Measurements from ENCODE around the gene RANGAP1. TPM values are rescaled to one million over a fixed set of nuclear protein-coding genes. Genes with fewer than 3 reads are reported as not detected.

RANGAP1 gene
- total RNA-seq, 2 experiments from 2014 or later: 150 to 151 TPM

DNA sequence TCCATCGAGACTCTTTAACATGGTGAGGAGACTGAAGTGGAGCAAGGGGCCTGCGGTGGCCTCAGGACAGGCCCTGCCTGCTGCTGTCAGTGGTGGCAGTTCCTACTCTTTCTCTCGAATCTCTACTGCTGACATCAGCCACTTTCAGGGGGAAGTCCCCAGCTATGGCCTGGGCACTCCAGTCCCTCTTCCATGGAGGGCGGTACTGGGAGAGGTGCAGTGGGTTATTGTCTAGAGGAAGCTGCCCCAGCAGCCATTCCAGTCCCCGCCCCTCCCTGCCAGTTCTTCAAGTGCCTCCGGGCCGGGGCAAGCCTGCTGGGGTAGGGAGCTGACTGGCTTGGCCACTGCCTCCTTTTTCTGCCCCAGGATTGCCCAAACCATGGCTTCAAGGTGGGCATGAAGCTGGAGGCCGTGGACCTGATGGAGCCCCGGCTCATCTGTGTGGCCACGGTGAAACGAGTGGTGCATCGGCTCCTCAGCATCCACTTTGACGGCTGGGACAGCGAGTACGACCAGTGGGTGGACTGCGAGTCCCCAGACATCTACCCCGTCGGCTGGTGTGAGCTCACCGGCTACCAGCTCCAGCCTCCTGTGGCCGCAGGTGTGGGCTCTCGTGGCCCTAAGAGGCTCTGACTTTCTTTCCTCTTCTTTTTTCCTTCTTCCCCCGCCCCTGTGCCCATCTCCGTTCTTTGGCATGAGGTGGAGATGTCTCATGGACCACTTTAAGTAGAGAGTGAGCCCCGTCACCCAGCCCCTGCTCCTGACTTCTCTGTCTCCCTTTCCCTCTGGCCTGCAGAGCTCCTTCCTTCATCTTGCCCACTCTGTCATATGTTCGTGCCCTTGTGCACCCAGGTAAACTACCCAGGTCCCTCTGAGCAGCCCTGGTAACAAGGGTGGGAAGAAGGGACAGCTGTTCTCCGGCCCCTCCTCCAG lies 59.0 kb downstream of the RANGAP1 start:
- Mint-ChIP-seq H3K27ac (no peak overlapping the region), H3K27me3 (no peaks in the 10 kb centered on the region), H3K9me3 (no peaks in the 10 kb centered on the region), H3K4me1 (ENCODE audit: low read depth) (no peaks in the 10 kb centered on the region), H3K4me3 (no peak overlapping the region), H3K36me3 (ENCODE audit: low read depth) (peaks cover 28% of the 10 kb centered on the region)
- ATAC-seq: no peak
- TF ChIP-seq, protein P1, sequence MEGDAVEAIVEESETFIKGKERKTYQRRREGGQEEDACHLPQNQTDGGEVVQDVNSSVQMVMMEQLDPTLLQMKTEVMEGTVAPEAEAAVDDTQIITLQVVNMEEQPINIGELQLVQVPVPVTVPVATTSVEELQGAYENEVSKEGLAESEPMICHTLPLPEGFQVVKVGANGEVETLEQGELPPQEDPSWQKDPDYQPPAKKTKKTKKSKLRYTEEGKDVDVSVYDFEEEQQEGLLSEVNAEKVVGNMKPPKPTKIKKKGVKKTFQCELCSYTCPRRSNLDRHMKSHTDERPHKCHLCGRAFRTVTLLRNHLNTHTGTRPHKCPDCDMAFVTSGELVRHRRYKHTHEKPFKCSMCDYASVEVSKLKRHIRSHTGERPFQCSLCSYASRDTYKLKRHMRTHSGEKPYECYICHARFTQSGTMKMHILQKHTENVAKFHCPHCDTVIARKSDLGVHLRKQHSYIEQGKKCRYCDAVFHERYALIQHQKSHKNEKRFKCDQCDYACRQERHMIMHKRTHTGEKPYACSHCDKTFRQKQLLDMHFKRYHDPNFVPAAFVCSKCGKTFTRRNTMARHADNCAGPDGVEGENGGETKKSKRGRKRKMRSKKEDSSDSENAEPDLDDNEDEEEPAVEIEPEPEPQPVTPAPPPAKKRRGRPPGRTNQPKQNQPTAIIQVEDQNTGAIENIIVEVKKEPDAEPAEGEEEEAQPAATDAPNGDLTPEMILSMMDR (IDR thresholded peaks at IDR 0.05): no peak
- ChIA-PET POLR2A (interaction anchor here (0.6 to 1.2 kb wide), 2 partner anchors 10 to 13 kb away, joined by 3 to 4 read pairs; no protein-coding TSS in a partner anchor), CTCF (interaction anchor here (4.0 kb wide), 1 partner anchor 11 kb away, joined by 15 read pairs; no protein-coding TSS in a partner anchor)
- intact Hi-C loops (cut with micrococcal nuclease): no loop called here
- DNase-seq: no peak

DNA sequence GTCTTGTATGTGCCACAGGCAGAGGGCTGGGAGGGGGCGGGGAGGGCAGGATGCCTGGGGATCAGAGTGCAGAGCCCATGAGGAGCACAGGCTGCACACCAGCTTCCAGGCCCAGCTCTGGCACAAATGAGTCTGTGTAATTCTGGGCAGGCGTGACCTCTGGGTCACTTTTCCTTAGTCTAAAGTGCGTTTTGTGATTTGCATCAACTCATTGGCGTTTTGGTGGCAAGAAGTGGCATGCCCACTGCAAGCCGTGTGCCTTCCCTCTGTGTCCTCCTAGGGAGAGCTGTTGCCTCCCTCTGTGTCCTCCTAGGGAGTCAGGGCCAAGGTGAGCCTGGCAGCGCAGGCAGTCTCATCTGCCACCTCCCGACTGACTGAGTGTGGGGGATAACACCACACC lies 62.5 kb downstream of the RANGAP1 start:
- peaks cover 3% of the 10 kb centered on the region for H3K4me1 Mint-ChIP-seq (ENCODE audit: low read depth)
- no peak for ATAC-seq
- TF ChIP-seq, protein P1 (IDR thresholded peaks at IDR 0.05): no peak
- CTCF ChIA-PET: interaction anchor here (1.0 kb wide), 1 partner anchor 15 kb away, joined by 4 read pairs; no protein-coding TSS in a partner anchor
- no peak overlapping the region for H3K4me3 Mint-ChIP-seq
- H3K27me3 Mint-ChIP-seq: no peaks in the 10 kb centered on the region
- no peak for DNase-seq
- H3K27ac Mint-ChIP-seq: no peak overlapping the region
- H3K36me3 Mint-ChIP-seq (ENCODE audit: low read depth): peaks cover 35% of the 10 kb centered on the region
- no peaks in the 10 kb centered on the region for H3K9me3 Mint-ChIP-seq
- intact Hi-C loops (cut with micrococcal nuclease): no loop called here
- POLR2A ChIA-PET: interaction anchor here (1.1 to 2.3 kb wide), 3 partner anchors 8 to 15 kb away, joined by 3 to 8 read pairs (median 3); no protein-coding TSS in a partner anchor

GRCh38 chr22:41222846-41223507 lies 63.0 kb downstream of the RANGAP1 start:
- ChIA-PET POLR2A (interaction anchor here (1.1 to 2.3 kb wide), 3 partner anchors 8 to 16 kb away, joined by 3 to 8 read pairs (median 3); no protein-coding TSS in a partner anchor), CTCF (interaction anchor here (0.8 to 1.0 kb wide), 2 partner anchors 15 to 301 kb away, joined by 3 to 4 read pairs; no protein-coding TSS in a partner anchor)
- no peak for ATAC-seq
- Mint-ChIP-seq H3K4me1 (ENCODE audit: low read depth) (peaks cover 4% of the 10 kb centered on the region), H3K27me3 (no peaks in the 10 kb centered on the region), H3K27ac (no peak overlapping the region), H3K36me3 (ENCODE audit: low read depth) (peaks cover 34% of the 10 kb centered on the region), H3K4me3 (no peak overlapping the region), H3K9me3 (no peaks in the 10 kb centered on the region)
- intact Hi-C loops (cut with micrococcal nuclease): no loop called here
- TF ChIP-seq, protein P1 (IDR thresholded peaks at IDR 0.05): no peak
- no peak for DNase-seq

GRCh38 chr22:41217553-41218157 lies 68.3 kb downstream of the RANGAP1 start:
- peak; percentile 65 for DNase-seq
- H3K9me3 Mint-ChIP-seq: no peaks in the 10 kb centered on the region
- TF ChIP-seq, protein P1 (IDR thresholded peaks at IDR 0.05): no peak
- H3K36me3 Mint-ChIP-seq (ENCODE audit: low read depth): peaks cover 55% of the 10 kb centered on the region
- ChIA-PET POLR2A (interaction anchor here (0.9 to 1.5 kb wide), 7 partner anchors 8 to 66 kb away, joined by 3 to 6 read pairs (median 3); no protein-coding TSS in a partner anchor), CTCF (interaction anchor here (1.0 to 4.0 kb wide), 3 partner anchors 19 to 294 kb away, joined by 3 to 19 read pairs (median 4); no protein-coding TSS in a partner anchor)
- intact Hi-C loops (cut with micrococcal nuclease): no loop called here
- peak overlapping the region; percentile 84 for H3K27ac Mint-ChIP-seq
- peak; percentile 99 for ATAC-seq
- H3K4me3 Mint-ChIP-seq: peak overlapping the region; percentile 51
- no peaks in the 10 kb centered on the region for H3K27me3 Mint-ChIP-seq
- H3K4me1 Mint-ChIP-seq (ENCODE audit: low read depth): peaks cover 23% of the 10 kb centered on the region
